A673 (cell line): ENCODE measurements around the gene CNTROB. TPM values are rescaled to one million over a fixed set of nuclear protein-coding genes. Genes with fewer than 3 reads are reported as not detected.
"Not testable (repeated sequence)": the region's sequence is repeated elsewhere in the genome, so short reads cannot be mapped to it uniquely, and the experiment has no call there.

Experiments
- BruUV-seq: library from RNA; stranded (reverse); fragments of 400-500 nt; replicated peaks from 2 replicates; lab custom pipeline; 2021; lab: Mats Ljungman, UMichigan
- CTCF ChIA-PET: fragments of 300-600 bp; sonication (Branson Sonifier 250); formaldehyde crosslinking; loops from one replicate; lab custom pipeline; 2022; ENCODE audit warnings: antibody characterized with exemption; lab: Charles Lee
- POLR2A ChIA-PET: fragments of 300-600 bp; sonication (Branson Sonifier 250); formaldehyde crosslinking; loops from one replicate; lab custom pipeline; 2022; ENCODE audit warnings: antibody characterized with exemption; ENCODE audit not compliant: low non-redundant PET; lab: Charles Lee
- DNase-seq: peaks from one replicate; pipeline ENCODE4 v3.0.0-alpha.2; 2015; ENCODE audit warnings: low spot score
- H3K27ac ChIP-seq: fragments of 200-600 bp; sonication (generic); 2 replicates; pipeline ENCODE4 v1.5.1; 2016; ENCODE audit warnings: mixed run types, low read depth, mild to moderate bottlenecking, mixed read lengths, antibody characterized with exemption, low read length; ENCODE audit not compliant: poor library complexity, severe bottlenecking
- H3K27me3 ChIP-seq: fragments of 200-600 bp; sonication (generic); replicated peaks from 2 replicates; pipeline ENCODE4 v1.6.1; 2017; ENCODE audit warnings: mixed run types, low read depth, mild to moderate bottlenecking, mixed read lengths, antibody characterized with exemption, low read length; ENCODE audit not compliant: insufficient read depth, poor library complexity
- H3K36me3 ChIP-seq: fragments of 200-600 bp; sonication (generic); 2 replicates; pipeline ENCODE4 v1.6.1; 2016; ENCODE audit warnings: mixed run types, mild to moderate bottlenecking, mixed read lengths, antibody characterized with exemption, low read length; ENCODE audit not compliant: insufficient read depth, poor library complexity, severe bottlenecking
- H3K4me1 ChIP-seq: fragments of 200-600 bp; sonication (generic); 2 replicates; pipeline ENCODE4 v1.6.1; 2017; ENCODE audit warnings: mixed run types, mild to moderate bottlenecking, mixed read lengths, antibody characterized with exemption, low read length; ENCODE audit not compliant: insufficient read depth, poor library complexity, severe bottlenecking
- H3K4me3 ChIP-seq: fragments of 200-600 bp; sonication (generic); 2 replicates; pipeline ENCODE4 v1.5.1; 2016; ENCODE audit warnings: low read depth, mixed run types, mild to moderate bottlenecking, mixed read lengths, low read length; ENCODE audit not compliant: poor library complexity, severe bottlenecking
- H3K9me3 ChIP-seq: fragments of 200-600 bp; sonication (generic); 2 replicates; pipeline ENCODE4 v1.6.1; 2016; ENCODE audit warnings: mixed run types, low read depth, mild to moderate bottlenecking, mixed read lengths, antibody characterized with exemption, low read length; ENCODE audit not compliant: poor library complexity, severe bottlenecking
- EZH2 ChIP-seq: fragments of 200-600 bp; sonication (generic); IDR thresholded peaks from 2 replicates; pipeline ENCODE4 v1.6.1; 2017; ENCODE audit warnings: borderline replicate concordance, low read depth, mild to moderate bottlenecking, mixed read lengths, antibody characterized with exemption, low read length; ENCODE audit not compliant: poor library complexity, severe bottlenecking
- intact Hi-C: fragments of 100-400 bp; cut with micrococcal nuclease; formaldehyde crosslinking; loops from one replicate; pipeline ENCODE4 v1.10.0; 2022; ENCODE audit not compliant: unreplicated experiment
- total RNA-seq: library from RNA; stranded (reverse); gene quantifications from 2 replicates; pipeline ENCODE4 v1.2.3, GENCODE V29; 2021
- TF ChIP-seq, protein P1 (sequence below): fragments of 300-800, 200-600 bp; sonication (generic); conservative IDR thresholded peaks from 2 replicates; pipeline ENCODE4 v1.5.1; 2017; ENCODE audit warnings: low read depth, mild to moderate bottlenecking, antibody characterized with exemption, low read length, moderate library complexity, mixed read lengths

Gene CNTROB
- total RNA-seq, 1 experiment from 2014 or later, result 72.3 TPM

DNA sequence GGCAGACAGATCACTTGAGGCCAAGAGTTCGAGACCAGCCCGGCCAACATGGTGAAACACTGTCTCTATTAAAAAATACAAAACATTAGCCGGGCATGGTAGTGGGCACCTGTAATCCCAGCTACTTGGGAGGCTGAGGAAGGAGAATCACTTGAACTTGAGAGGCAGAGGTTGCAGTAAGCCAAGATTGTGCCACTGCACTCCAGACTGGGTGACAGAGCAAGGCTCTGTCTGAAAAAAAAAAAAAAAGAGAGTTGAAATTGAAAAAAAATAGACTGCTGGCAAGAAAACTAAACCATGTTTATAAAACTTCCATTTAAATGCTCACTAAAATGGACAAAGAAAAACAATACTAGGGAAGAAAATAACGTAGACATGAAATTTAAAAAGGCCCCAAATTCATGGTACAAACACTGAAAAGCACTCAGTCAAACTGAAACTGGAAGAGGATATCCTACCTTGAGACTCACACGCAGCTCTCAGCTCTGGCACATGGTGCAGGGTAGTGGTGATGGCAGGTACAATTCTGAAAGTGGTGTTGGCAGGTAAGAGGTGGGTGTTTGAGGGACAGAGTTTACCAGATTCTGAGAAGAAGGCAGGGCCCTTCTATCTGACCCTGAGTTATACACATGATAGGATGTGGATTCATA is 19.3 kb downstream of the CNTROB start:
- Histone ChIP-seq H3K27me3 (no peaks in the 10 kb centered on the region), H3K4me1 (no peaks in the 10 kb centered on the region), H3K9me3 (no peaks in the 10 kb centered on the region), H3K36me3 (peaks cover 32% of the 10 kb centered on the region), H3K27ac (no peak overlapping the region), H3K4me3 (no peak overlapping the region)
- ChIA-PET POLR2A (no interaction called here), CTCF (no interaction called here)
- no peak for DNase-seq
- TF ChIP-seq EZH2, result no peak
- TF ChIP-seq, protein P1, sequence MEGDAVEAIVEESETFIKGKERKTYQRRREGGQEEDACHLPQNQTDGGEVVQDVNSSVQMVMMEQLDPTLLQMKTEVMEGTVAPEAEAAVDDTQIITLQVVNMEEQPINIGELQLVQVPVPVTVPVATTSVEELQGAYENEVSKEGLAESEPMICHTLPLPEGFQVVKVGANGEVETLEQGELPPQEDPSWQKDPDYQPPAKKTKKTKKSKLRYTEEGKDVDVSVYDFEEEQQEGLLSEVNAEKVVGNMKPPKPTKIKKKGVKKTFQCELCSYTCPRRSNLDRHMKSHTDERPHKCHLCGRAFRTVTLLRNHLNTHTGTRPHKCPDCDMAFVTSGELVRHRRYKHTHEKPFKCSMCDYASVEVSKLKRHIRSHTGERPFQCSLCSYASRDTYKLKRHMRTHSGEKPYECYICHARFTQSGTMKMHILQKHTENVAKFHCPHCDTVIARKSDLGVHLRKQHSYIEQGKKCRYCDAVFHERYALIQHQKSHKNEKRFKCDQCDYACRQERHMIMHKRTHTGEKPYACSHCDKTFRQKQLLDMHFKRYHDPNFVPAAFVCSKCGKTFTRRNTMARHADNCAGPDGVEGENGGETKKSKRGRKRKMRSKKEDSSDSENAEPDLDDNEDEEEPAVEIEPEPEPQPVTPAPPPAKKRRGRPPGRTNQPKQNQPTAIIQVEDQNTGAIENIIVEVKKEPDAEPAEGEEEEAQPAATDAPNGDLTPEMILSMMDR, result no peak
- BruUV-seq, result no TSS peak
- intact Hi-C loops, result no loop called here

- POLR2A ChIA-PET, result not testable (repeated sequence)
Observed at GRCh38 chr17:7953266-7953665, 21.3 kb downstream of the CNTROB start.

DNA sequence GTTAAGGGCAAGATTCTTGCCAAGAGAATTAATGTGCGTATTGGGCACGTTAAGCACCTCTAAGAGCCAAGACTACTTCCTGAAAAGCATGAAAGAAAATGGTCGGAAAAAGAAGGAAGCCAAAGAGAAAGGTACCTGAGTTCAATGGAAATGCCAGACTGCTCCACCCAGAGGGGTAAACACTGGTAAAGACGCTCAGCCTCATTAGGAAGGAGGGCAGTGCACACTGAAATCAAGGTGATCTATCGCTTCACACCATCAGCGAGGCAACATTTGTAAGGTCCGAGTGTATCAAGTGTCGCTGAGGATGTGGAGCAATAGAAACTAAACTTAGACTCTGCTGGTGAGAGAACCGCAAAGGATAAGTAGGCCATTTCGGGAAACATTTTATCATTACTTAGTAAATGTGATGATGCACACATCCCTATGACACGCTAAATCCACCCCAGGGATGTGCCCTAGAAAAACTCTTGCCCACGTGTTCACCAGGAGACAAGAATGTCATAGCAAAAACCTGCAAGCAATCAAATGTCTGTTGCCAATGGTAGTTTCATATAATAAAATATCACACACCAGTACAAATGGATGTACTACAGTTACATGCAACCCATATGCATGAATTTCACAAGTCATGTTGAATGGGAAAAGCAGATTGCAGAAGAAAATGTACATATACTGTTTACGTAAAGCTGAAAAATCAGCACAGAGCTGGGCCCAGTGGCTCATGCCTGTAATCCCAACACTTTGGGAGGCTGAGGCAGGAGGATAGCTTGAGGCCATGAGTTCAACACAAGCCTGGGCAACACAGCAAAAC is 23.6 kb downstream of the CNTROB start:
- BruUV-seq, result no TSS peak
- TF ChIP-seq, protein P1, result no peak
- TF ChIP-seq EZH2, result no peak
- Histone ChIP-seq H3K27me3 (no peaks in the 10 kb centered on the region), H3K4me3 (no peak overlapping the region), H3K4me1 (no peaks in the 10 kb centered on the region), H3K9me3 (no peaks in the 10 kb centered on the region), H3K27ac (no peak overlapping the region), H3K36me3 (no peaks in the 10 kb centered on the region)
- no peak for DNase-seq
- intact Hi-C loops, result no loop called here
- CTCF ChIA-PET, result no interaction called here
- POLR2A ChIA-PET, result no interaction called here

More at GRCh38 chr17:7953266-7953665, 21.3 kb downstream of the CNTROB start:
- BruUV-seq, H3K27ac ChIP-seq, CTCF ChIA-PET, intact Hi-C loops, H3K4me3 ChIP-seq, H3K4me1 ChIP-seq, H3K9me3 ChIP-seq, DNase-seq, H3K27me3 ChIP-seq: not testable (repeated sequence)
- peaks cover 16% of the 10 kb centered on the region for H3K36me3 ChIP-seq
